NCI-H524 treated with DMSO at 0.1 percent for 48 hours (cell line): ENCODE results near the gene COLEC12.

Experiments used
- DNase-seq: peaks from one replicate; lab custom pipeline; 2025; lab: John Stamatoyannopoulos, UW

Gene COLEC12

DNA sequence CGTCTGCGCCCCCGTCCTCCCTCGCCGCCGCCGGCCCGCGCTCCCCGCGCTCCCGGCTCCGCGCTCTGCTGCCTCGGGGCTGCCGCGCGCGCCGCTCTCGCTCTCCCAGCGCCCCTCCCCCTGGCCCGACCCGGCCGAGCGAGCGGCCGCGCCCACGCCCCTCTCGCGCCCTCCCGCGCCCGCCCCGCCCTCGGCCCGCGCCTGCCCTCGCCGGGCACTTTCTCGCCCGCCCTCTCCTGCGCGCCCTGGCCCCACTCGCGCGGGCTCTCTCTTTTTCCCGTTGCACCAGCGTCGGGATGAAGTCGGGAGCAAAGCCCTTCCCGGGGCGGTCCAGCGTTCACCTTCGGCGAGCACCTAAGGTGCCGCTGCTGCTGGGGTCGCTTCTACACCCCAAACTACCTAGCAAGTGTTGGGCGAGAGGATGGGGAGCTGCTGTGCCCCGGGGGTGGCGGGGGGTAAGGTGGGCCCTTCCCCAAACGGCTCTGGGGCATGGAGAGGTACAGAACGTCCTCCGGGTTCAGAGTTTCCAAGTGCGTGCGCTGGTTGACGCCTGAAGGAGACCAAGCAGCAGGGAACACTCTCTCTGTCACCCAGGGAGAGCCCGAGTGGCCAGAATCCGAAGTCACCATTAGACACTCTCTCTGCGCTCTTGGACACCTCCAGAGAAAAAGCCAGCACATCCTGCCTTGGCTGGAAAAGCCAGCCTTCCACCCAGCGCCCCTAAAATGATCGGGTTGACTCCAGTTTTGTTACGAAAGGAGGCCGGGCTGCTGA lies at the start of gene COLEC12:
Gene COLEC12 (minus strand): TSS at position 70 of the 774 bp plus-strand sequence. CDS start 187 bp downstream, outside the sequence.
- no peak for DNase-seq

DNA sequence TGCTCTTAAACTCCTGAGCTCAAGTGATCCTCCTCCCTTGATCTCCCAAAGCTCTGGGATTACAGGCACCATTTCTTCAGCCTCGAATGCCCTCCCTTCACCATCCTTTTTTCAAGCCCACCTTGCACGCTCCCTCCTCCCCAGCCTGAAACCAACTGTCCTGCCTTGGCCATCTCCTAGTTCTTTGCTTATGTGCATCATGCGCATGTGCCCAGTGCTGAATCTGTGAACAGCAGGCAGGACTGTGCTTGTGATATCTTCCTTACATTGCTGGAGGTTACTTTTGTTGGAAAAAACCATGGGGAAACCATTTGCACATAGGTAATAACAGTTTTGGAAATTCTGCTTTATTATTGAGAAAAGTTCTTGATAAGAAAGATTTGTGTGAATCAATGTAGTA lies 49.5 kb upstream of the COLEC12 start:
- no peak for DNase-seq

DNA sequence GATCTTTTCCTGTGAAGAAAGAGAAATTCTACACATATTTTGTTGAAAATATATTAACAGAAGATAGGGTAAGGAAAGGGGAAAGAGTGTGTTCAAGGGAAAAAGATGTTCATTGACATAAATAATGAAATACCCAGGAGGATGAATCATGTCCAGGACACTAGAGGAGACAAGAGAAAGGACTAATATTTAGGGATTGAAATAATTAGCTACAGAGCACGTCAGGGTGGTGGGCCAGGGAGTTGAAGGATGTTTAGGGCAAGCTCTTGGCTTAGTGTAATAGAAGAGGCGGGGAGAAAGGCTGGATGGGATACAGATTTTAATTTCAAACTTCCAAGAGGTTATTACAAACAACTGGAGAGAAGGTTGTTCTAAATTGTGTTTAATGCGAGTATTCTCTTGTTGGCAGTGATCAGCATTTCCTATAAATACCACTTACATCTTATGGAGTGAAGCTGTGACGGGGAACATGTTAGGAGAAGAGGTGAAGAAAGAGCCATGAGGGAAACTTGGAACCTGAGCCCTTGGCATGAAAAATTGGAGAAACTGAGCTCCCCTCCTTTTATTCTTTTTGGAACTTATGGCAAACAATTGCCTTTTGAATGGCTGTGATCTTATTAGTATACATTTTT lies 43.1 kb upstream of the COLEC12 start:
- DNase-seq = no peak

DNA sequence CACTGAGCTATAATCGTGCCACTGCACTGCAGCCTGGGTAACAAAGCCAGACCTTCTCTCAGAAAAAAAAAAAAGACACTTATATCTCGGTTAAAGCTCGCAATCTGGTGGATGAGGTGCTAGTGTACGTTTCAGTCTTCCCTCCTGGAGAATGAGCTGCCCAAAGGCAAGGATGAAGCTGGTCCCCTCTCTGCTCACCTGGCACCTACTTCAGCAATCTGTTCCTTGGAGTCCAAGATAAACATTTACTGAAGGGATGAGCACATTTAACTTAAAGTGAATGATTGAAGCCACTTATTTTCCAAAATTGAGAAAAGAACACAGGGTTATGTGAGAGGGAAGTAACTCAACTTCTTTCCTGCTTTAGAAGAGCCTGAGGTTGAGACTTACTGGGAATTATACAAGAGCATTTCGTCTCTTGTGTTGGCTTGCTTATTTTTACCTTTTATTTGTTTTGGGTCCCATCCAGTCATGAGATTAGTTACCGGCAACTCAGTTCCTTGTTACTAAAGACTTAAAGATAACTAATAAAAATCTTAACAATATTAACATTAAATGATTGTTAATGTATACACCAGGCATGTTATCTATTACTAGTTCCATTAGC lies 33.6 kb upstream of the COLEC12 start:
- DNase-seq = no peak

DNA sequence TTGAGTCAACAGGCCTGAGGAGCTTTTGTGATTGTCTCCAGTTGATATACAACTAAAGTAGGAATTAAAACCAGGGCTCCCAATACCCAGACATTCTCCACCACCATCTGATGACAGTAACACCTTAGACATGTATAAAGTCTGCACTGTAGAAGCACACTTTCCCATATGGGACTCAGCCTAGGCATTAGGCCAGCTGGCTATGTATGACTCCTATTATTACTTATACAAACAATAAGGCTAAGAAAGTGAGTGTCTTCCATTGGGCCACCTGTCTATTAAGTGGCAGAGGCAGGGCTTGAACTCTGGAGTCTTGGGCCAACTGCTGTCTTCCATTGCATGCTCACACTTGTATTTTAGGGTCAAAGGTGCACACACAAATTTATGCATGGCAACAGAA lies 32.1 kb upstream of the COLEC12 start:
- no peak for DNase-seq

DNA sequence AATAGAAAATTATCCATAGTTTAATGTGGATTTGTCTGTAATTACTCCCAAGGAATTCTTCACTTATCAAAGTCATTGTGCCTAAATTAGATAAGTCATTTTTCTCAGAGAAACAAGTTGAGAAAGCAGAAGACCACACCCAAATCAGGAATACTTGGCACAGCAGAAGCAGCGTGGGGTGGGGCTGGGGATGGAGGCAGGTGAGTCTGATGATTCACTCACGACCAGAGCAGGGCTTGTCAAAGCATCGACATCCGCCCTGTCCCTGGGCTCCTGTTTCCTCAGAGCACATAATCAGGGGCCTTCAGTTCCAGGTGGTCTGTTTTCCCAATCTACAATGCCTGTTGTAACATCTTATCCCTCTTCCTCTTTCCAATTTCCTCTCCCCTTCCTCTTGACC lies 31.5 kb upstream of the COLEC12 start:
- no peak for DNase-seq

DNA sequence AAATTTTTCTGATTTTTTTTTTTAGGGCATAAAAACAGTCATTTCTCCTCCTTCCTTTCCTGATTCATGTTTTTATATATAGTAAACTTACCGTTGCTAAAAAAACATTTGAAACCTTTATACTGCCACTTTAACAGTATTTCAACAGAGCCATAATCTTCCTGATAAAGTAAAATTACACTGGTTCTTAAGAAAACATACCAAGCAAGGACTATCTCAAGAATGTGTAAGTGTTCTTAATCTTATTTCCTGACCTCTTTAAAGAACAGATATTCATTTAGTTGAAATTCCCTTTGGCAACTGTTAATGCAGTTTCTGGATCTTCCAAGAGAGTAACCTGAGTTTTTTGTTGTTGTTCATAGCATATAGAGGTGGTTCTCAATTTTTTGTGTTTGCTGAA lies 26.6 kb upstream of the COLEC12 start:
- no peak for DNase-seq

DNA sequence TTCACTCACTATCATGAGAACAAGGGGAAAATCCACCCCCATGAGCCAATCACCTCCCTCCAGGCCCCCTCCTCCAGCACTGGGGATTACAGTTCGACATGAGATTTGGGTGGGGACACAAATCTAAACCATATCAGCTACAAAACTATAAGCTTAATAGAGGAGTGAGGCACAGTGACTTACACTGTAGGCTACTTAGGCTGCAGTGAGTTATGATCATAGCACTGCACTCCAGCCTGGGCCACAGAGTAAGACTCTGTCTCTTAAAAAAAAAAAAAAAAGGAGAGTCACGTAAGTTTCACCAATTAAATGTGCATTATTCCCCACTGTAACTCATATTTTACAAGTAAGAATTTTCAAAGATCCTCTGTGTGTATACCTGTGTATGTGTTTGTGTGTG lies 26.2 kb upstream of the COLEC12 start:
- no peak for DNase-seq

DNA sequence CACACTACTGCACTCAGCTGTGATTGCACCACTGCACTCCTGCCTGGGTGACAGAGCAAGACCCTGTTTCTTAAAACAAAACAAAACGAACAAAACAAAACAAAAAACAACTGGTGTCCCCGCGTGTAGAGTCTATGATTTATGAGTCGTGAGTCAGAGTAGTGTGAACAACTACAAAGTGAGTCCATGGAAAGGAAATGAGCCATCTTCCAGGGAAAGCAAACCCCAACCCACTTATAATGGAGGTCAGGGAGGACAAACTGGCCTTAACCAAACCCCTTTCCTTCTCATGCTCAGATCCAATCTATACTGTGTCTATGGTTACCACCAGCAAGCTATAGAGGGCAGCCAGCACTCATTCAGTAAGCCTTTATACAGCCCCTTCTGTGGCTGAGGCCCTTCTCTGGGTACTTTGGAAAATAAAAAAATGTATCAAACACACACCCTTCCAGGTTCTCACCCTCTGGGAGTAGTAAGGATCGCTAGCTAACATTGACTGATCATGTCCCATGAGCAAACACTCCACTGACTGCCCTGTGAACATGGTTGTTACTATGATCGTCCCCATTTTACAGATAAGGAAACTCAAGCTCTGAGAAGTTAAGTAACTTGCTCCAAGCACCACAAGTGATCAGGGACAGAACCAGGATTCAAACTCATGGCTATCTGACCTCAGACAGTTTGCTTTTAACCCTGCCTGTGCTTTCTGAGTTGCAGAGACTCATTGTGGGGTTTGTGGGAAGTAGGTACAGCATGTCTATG lies 24.7 kb upstream of the COLEC12 start:
- DNase-seq = no peak

DNA sequence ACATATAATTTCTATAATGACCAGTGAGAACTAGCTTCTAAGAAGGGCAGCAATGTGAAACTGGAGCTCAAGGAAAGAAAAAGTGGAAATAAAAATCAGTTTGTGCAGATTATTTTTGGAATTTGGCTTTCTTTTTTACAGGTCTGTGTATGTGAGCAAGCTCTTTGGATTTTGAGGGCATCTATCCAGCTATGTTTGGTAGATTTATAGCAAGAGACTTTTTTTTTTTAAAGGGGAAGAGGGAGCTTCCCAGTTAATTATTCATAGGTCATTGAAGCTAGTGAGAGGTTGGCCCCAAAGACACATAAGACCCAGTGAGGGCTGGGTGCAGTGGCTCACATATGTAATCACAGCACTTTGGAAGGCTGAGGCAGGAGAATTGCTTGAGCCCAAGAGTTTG lies 24.0 kb upstream of the COLEC12 start:
- DNase-seq = no peak

DNA sequence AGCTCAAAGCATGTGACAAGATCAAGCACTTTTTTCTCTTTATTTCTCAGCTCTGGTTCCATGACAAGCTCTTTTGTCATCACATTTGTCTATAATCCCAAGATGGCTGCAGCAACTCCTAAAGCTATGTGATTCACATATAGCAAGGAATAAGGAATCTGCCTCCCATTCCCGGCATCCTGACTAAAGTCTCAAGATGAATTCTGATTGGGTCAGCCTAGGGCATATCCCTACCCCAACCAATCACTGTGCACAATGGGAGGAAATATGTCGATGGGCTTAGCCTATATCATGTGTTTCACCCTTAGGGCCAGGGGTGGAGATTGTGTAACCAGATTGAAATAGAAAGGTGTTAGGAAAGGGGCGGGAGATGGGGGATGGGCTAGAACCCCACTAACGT lies 23.1 kb upstream of the COLEC12 start:
- DNase-seq = no peak

DNA sequence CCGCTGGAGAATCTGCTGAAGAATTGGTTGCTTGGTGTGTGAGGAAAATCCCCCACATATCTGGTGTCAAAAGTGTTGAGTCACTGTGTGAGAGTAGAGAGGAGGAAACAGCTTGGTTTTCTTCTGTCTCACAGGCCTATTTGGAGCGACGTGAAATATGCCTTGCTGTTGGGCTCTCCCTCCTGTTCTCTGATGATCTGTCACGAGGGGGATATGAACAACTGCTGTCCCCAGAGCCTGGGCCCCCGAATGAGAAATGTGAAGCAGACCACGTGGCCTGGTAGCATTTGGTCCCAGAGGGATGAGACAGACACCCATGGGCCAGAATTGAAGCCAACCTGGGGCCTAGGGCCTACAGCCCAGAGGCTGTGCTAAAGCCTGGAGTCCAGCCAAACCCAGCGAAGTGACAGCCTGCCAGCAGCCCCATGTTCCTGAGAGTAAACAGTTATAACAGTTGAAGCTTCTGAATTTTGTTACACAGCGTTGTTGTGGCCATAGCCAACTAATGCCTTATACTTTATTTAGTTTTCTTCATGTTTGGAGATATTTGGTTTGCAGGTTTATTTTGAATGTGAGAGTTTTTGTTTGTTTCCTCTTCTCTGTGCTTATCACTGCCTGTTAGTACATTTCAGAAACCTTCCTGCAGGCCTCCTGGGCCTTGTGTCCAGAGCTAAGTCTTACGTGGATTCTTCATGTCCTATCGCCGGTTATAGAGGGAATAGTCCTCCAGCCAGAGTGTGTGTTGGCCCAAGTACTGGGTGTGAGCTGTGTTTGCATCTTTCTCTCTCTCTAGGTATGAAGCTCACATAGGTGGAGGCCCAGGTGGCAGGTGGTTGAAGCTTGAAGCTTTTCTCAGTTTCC lies 18.7 kb upstream of the COLEC12 start:
- DNase-seq = no peak

DNA sequence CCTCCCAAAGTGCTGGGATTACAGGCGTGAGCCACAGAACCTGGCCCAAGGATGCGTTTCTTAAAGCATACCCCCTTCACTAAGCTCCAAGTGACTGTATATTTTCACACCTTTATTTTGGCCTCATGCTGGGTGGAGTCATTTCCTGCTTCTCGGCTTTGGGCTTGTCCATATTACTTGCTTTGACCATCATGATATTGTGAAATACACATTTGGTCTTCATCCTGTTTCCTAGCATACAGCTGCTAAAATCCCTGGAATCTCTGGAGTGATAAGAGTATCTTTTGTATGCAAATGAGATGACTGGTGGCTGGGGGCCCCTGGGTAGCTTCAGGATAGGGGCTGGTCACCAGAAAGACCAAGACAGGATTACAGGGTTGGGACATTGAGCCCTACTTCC lies 17.6 kb upstream of the COLEC12 start:
- no peak for DNase-seq

DNA sequence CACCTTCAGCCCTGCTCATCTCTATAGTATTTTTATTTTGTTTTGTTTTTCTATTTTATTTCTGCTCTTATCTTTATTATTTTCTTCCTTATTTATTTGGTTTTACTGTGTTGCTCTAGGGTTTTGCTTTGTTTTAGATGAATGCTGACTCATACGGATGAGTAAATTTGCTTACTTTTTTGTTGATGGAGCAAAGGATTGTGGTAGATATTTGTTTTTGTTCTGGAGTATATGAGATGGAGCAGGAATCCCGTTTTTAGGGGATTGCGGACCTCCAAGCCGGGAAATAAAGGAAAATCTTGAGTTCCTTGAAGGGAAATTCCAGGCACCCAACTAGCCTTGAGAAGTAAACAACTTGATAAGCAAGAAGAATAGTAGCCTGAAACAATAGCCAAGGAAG lies 15.3 kb upstream of the COLEC12 start:
- no peak for DNase-seq

DNA sequence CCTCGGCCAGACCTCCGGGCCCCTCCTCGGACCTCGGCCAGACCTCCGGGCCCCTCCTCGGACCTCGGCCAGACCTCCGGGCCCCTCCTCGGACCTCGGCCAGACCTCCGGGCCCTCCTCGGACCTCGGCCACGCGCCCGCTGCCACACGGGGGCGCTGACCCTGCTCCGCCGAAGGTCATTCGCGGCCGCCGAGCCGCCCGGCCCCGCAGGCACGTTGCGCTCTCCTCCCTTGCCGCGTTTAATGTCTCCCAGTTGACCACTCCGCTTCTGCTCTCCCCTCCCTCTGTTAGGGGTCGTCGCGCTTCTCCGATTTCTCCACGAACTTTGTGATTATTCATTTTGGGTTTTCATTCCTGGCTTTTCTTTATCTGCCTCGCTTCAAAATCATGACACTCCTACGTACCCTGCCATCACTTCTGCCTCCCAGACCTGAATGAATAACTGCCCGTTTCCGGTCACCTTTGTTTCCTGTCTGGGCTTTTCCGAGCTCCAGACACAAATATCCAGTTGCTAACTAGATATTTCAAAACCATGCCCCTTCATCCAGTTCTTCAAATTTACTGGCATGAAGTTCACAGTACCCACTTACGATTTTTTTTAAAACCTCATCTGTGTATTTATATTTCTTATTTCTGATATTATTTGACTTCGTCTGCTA lies 14.8 kb upstream of the COLEC12 start:
- no peak for DNase-seq

DNA sequence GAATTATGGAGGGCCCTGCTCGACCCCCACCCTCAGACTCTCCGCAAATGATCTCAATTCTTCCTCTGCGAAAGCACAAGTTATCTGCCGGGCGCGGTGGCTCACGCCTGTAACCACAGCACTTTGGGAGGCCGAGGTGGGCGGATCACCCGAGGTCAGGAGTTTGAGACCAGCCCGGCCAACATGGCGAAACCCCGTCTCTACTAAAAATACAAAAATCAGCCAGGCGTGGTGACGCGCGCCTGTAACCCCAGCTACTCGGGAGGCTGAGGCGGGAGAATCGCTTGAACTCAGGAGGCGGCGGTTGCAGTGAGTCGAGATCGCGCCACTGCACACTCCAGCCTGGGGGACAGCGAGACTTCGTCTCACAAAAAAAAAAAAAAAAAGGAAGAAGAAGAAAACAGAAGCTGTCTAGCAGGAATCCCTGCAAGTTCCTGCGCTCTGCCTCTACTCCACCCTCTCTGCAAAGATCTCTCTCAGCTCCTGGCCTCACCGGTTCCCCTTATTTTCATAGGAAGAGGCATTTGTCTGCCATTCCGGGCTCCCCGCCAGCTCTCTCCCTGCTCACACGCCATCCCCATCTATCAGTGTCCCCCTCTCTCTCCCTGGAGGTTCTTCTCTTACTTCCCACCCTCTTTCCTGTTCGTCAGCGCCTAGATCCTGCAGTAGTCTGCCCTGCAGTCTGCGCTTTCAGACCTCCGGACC lies 13.5 kb upstream of the COLEC12 start:
- no peak for DNase-seq

DNA sequence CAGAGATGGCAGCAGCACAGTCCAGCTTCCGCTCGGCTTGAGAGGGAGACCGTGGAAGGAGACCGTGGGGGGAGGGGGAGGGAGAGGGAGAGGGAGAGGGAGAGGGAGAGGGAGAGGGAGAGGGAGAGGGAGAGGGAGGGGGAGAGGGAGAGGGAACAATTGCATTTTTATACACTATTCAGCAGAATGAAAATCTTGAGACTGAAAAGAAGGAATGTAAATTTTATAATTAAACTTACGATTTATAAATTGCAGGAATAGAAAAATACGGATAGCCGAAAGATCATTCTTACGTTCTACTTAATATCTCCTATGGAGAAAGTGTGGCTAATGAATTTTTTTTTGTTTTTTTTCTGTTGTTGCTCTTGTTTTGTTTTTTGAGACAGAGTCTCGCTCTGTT lies 12.5 kb upstream of the COLEC12 start:
- DNase-seq = no peak

DNA sequence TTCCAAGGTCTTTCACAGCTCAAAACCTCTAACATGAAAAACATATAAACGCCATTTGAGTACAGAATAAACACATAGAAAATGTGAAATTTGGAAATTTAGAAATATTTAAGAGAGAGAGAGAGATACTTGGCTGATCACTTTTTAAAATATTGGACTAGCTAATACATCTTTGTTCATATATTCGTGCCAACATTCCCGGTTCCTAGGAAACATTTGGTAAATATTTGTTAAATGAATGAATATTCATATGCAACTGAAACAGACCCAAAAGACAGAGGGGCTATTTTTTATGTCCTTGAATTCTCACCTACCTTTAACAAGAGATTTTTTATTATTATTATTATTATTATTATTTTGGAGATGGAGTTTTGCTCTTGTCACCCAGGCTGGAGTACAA lies 8.3 kb upstream of the COLEC12 start:
- no peak for DNase-seq

DNA sequence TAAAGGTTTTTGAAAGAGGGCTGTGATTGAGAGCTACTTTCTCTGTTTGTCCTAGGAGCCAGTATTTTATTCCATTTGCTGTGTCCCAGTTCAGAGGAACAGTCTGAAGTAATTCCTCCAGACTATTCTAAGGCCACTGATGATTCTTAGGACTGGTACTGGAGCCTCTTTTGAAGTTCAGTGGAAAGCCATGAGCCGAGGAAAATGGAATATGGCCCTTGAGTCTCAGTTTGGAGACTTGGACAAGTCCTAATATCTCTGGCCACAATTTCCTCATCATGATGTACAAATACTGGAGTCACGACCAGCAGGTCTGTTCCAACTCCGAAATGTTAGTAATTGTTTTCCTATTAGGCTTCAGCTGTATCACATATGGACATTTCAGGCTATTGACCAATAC lies 7.1 kb upstream of the COLEC12 start:
- no peak for DNase-seq

DNA sequence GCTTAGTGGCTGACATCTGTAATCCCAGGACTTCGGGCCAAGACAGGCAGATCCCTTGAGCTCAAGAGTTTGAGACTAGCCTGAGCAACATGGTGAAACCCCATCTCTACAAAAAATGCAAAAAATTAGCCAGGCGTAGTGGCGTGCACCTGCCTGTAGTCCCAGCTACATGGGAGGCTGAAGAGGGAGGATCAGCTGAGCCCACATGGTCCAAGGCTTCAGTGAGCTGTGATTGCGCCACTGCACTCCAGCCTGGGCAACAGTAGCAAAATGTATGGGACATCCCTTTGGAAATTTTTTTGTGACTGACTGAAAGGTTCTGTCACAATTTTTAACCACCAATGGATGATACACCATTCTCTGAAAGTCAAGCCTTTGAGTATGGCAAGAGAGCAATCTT lies 6.3 kb upstream of the COLEC12 start:
- DNase-seq = no peak

DNA sequence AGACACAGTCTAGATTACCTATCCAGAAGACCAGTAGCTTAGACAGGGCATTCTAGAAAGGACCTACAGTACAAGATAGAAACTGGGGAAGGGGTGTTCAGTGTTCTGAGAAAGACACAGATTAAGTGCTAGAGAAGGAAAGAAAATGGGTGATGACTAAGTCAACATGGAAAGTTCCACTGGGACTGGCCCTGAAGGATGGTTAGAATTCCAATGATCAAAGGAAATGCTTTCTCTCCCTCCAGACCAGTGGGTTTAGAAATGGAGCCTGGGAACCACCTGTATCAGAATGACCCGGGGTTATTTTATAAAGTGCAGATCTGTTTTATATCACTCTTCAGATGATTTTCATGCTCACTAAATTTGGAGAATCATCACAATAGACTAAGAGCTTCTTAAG lies 5.8 kb upstream of the COLEC12 start:
- DNase-seq = no peak
